Sigmoid colon (tissue), 4 donors: ENCODE measurements around the gene DOCK1.

ENCODE experiments used
- CTCF ChIP-seq, 4 experiments: fragments of 450-650 bp in 3 of 4; fragments of 200-600 bp in 1 of 4; IDR thresholded peaks; one replicate each; pipeline ENCODE4 v1.5.1; 2016 to 2019; ENCODE audit warnings: antibody characterized with exemption in 4 of 4, mild to moderate bottlenecking in 3 of 4, moderate library complexity in 2 of 4
- POLR2A ChIP-seq, 2 donors: fragments of 450-650 bp; IDR thresholded peaks; one replicate each; pipeline ENCODE4 v1.6.1; 2016; ENCODE audit warnings: antibody characterized with exemption in 2 of 2, mild to moderate bottlenecking in 2 of 2, moderate library complexity in 2 of 2
- POLR2AphosphoS5 ChIP-seq, 4 donors: sonication (generic); formaldehyde crosslinking; IDR thresholded peaks; one replicate each; pipeline ENCODE4 v1.6.1; 2017; ENCODE audit warnings: antibody characterized with exemption in 4 of 4

DNA sequence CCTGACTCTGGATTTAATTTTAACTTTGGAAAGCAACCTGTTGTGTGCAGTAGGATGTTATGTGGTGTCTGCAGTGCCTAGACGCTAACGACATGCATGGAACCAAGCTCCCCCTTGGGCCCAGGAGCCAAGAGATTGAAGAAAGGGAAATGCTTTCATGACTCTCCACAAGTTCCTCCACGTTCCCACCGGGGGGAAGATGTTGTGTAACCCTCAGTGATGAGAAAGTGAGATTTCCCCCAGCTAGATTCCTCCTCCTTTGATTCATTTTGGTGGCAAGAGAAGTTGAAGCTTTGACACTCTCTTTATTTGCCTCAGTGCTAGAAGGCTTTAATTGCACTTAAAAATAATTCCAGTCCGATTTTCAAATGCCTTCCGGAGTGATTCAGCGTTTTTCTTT is 449.0 kb downstream of the DOCK1 start:
- TF ChIP-seq POLR2AphosphoS5 (IDR thresholded peaks at IDR 0.05) (no peak), CTCF (IDR thresholded peaks at IDR 0.05) (no peak), POLR2A (IDR thresholded peaks at IDR 0.05) (no peak)
